GM12878 (cell line): ENCODE results near the gene ELF2. TPM values are rescaled to one million over a fixed set of nuclear protein-coding genes. Genes with fewer than 3 reads are reported as not detected.

ENCODE experiments used
- ATF2 ChIP-seq: IDR thresholded peaks from 2 replicates; pipeline ENCODE4 v1.6.1; 2012; ENCODE audit warnings: low read length, inconsistent platforms
- BCLAF1 ChIP-seq: fragments of 450-650 bp; IDR thresholded peaks from 2 replicates; pipeline ENCODE4 v1.6.1; 2017; ENCODE audit warnings: antibody characterized with exemption, mild to moderate bottlenecking, moderate library complexity
- BHLHE40 ChIP-seq, 2 experiments: fragments of 450-650 bp in 1 of 2; IDR thresholded peaks; 2 replicates each; pipeline ENCODE4 v1.6.1; 2011 to 2017; ENCODE audit warnings: low read depth in 2 of 2, borderline replicate concordance in 1 of 2, improper control_type of control experiment in 1 of 2, low read length in 1 of 2, mild to moderate bottlenecking in 1 of 2
- DPF2 ChIP-seq: fragments of 450-650 bp; IDR thresholded peaks from 2 replicates; pipeline ENCODE4 v1.6.1; 2017; ENCODE audit warnings: mild to moderate bottlenecking
- EGR1 ChIP-seq, 2 experiments: IDR thresholded peaks; 1 replicate in 1 of 2; 2 replicates in 1 of 2; pipeline ENCODE4 v1.6.1; 2011 to 2012; ENCODE audit warnings: low read depth in 2 of 2, low read length in 2 of 2, borderline replicate concordance in 1 of 2, mild to moderate bottlenecking in 1 of 2, moderate library complexity in 1 of 2
- HCFC1 ChIP-seq: fragments of 150-350 bp; IDR thresholded peaks from 2 replicates; pipeline ENCODE4 v1.6.1; 2014; ENCODE audit warnings: low read length
- IRF5 ChIP-seq: fragments of 450-650 bp; IDR thresholded peaks from 2 replicates; pipeline ENCODE4 v1.6.1; 2017; ENCODE audit warnings: borderline replicate concordance
- JUNB ChIP-seq: IDR thresholded peaks from 2 replicates; pipeline ENCODE4 v1.6.1; 2016; ENCODE audit warnings: antibody characterized with exemption, mild to moderate bottlenecking
- JUND ChIP-seq: IDR thresholded peaks from 2 replicates; pipeline ENCODE4 v1.6.1; 2012; ENCODE audit warnings: low read depth, mild to moderate bottlenecking, low read length, improper control_type of control experiment, moderate library complexity
- MLLT1 ChIP-seq: fragments of 450-650 bp; IDR thresholded peaks from 2 replicates; pipeline ENCODE4 v1.6.1; 2016; ENCODE audit warnings: mild to moderate bottlenecking
- MXI1 ChIP-seq: fragments of 150-350 bp; IDR thresholded peaks from 2 replicates; pipeline ENCODE4 v1.6.1; 2011; ENCODE audit warnings: low read depth, mild to moderate bottlenecking, inconsistent platforms, low read length, improper control_type of control experiment
- MYC ChIP-seq: IDR thresholded peaks from 2 replicates; pipeline ENCODE4 v1.6.1; 2011; ENCODE audit warnings: mild to moderate bottlenecking, low read length, moderate library complexity, inconsistent platforms; ENCODE audit not compliant: insufficient read depth, insufficient replicate concordance, insufficient read length, severe bottlenecking
- NFXL1 ChIP-seq: fragments of 450-650 bp; IDR thresholded peaks from 2 replicates; pipeline ENCODE4 v1.6.1; 2017; ENCODE audit warnings: antibody characterized with exemption, mild to moderate bottlenecking, borderline replicate concordance
- NR2C1 ChIP-seq: fragments of 450-650 bp; IDR thresholded peaks from 2 replicates; pipeline ENCODE4 v1.6.1; 2017; ENCODE audit warnings: antibody characterized with exemption, mild to moderate bottlenecking, moderate library complexity
- PAX5 ChIP-seq: IDR thresholded peaks from 2 replicates; pipeline ENCODE4 v1.6.1; 2011; ENCODE audit warnings: low read depth, low read length, borderline replicate concordance
- PAX8 ChIP-seq: fragments of 450-650 bp; IDR thresholded peaks from 2 replicates; pipeline ENCODE4 v1.6.1; 2017; ENCODE audit warnings: mild to moderate bottlenecking, moderate library complexity
- PKNOX1 ChIP-seq: fragments of 450-650 bp; IDR thresholded peaks from 2 replicates; pipeline ENCODE4 v1.6.1; 2016; ENCODE audit warnings: mild to moderate bottlenecking
- POLR2AphosphoS5 ChIP-seq: IDR thresholded peaks from 2 replicates; pipeline ENCODE4 v1.6.1; 2011; ENCODE audit warnings: mild to moderate bottlenecking, low read length, inconsistent platforms
- SMAD1 ChIP-seq: fragments of 450-650 bp; IDR thresholded peaks from 2 replicates; pipeline ENCODE4 v1.6.1; 2018; ENCODE audit warnings: mild to moderate bottlenecking, low read depth; ENCODE audit not compliant: partially characterized antibody
- TARDBP ChIP-seq: IDR thresholded peaks from 2 replicates; pipeline ENCODE4 v1.6.1; 2016; ENCODE audit warnings: borderline replicate concordance
- TBL1XR1 ChIP-seq: IDR thresholded peaks from 2 replicates; pipeline ENCODE4 v1.6.1; 2012; ENCODE audit warnings: low read depth, low read length, improper control_type of control experiment
- TCF12 ChIP-seq: IDR thresholded peaks from 2 replicates; pipeline ENCODE4 v1.6.1; 2011; ENCODE audit warnings: low read depth, mild to moderate bottlenecking, low read length
- YBX1 ChIP-seq: fragments of 450-650 bp; IDR thresholded peaks from 2 replicates; pipeline ENCODE4 v1.6.1; 2016; ENCODE audit warnings: antibody characterized with exemption
- polyA plus RNA-seq, 11 experiments: library from polyadenylated mRNA; depleted of rRNA in 4 of 11; unstranded in 6 of 11; stranded (reverse) in 5 of 11; fragments of >200 nt; fragmentation: Nextera tagmentation in 4 of 11; fragmentation: Illumina TruSeq in 1 of 11; extraction: Ambion mirVana in 4 of 11; extraction: Trizol in 1 of 11; gene quantifications; 1 replicate in 1 of 11; 2 replicates in 10 of 11; pipeline versions ENCODE4 v1.2.1 to v1.2.3, GENCODE V29; 2011 to 2016; ENCODE audit warnings: inconsistent platforms in 2 of 11, missing spikeins in 2 of 11, low read depth in 1 of 11
- total RNA-seq, 4 experiments: library from RNA; depleted of rRNA in 3 of 4; stranded (reverse); fragments of >200 nt in 3 of 4; fragmentation: Illumina TruSeq in 1 of 4; extraction: Trizol in 1 of 4; gene quantifications; 2 replicates each; pipeline versions ENCODE4 v1.2.1 to v1.2.3, GENCODE V29; 2013 to 2021

Gene ELF2
- total and polyA plus RNA-seq, 10 of the 15 experiments (the other 5 are each of a cell fraction or from before 2014, with no cell fraction given) = 10.5 to 30.1 (median 20.5) TPM

GRCh38 chr4:139208404-139208945 is 31.5 kb upstream of the ELF2 start (continued):
- TF ChIP-seq MLLT1 (no peak), SMAD1 (no peak), EGR1 (IDR thresholded peaks at IDR 0.05; ENCODE audit: borderline replicate concordance in 1 of 2, low read depth in 2 of 2, low read length in 2 of 2) (no peak), JUND (no peak), BHLHE40 (IDR thresholded peaks at IDR 0.05; ENCODE audit: borderline replicate concordance in 1 of 2, low read depth in 2 of 2, low read length in 1 of 2) (no peak), MXI1 (no peak), BCLAF1 (no peak), HCFC1 (no peak), PAX5 (no peak), NFXL1 (no peak), YBX1 (no peak), POLR2AphosphoS5 (no peak), ATF2 (no peak), TARDBP (no peak), IRF5 (no peak), TBL1XR1 (no peak), PAX8 (no peak), JUNB (no peak), PKNOX1 (peak; percentile 42), NR2C1 (no peak), MYC (no peak), DPF2 (no peak), TCF12 (0 out of 2 replicates have a peak, but pooled peaks have one; percentile 21)
